Pancreas (tissue), 10 donors: ENCODE measurements around the gene NATD1. TPM values are rescaled to one million over a fixed set of nuclear protein-coding genes. Genes with fewer than 3 reads are reported as not detected.

ENCODE experiments used
- ATAC-seq, 4 donors: fragments of 200-7000 bp; cut with Tn5 transposase; one replicate each; pipeline versions ENCODE4 v1.8.0 to v1.9.1; 2020; ENCODE audit warnings: mild to moderate bottlenecking in 4 of 4, moderate library complexity in 4 of 4
- DNase-seq, 6 donors: peaks; one replicate each; pipeline ENCODE4 v3.0.0-alpha.2; 2020
- FAIRE-seq: peaks from 2 replicates; lab custom pipeline; 2012; peaks lifted over from hg19 to GRCh38; lab: Jason Lieb, UNC
- H3K27ac ChIP-seq, 4 donors: fragments of 200-600 bp; sonication (generic); 1 replicate in 3 of 4; 2 replicates in 1 of 4; pipeline versions ENCODE4 v1.5.0 to v1.8.0; 2020
- H3K27me3 ChIP-seq, 4 donors: fragments of 200-600 bp; one replicate each; pipeline ENCODE4 v1.8.0; 2021
- H3K36me3 ChIP-seq, 3 donors: fragments of 200-600 bp; sonication (generic) in 1 of 3; one replicate each; pipeline versions ENCODE4 v1.5.0 to v1.8.0; 2020 to 2021
- H3K4me1 ChIP-seq, 3 donors: fragments of 200-600 bp; one replicate each; pipeline ENCODE4 v1.8.0; 2021
- H3K4me3 ChIP-seq, 4 donors: fragments of 200-600 bp; sonication (generic) in 2 of 4; one replicate each; pipeline versions ENCODE4 v1.5.0 to v1.8.0; 2020 to 2021
- H3K9me3 ChIP-seq, 4 donors: fragments of 200-600 bp; one replicate each; pipeline ENCODE4 v1.8.0; 2021
- WGBS, 2 donors: extraction: QIAGEN DNeasy Blood & Tissue Kit; methylation state at CpG; one replicate each; pipeline ENCODE4 v1.1.7; 2013; 5-methylcytosine and 5-hydroxymethylcytosine counted together
- intact Hi-C, 3 donors: fragments of 100-400 bp; cut with DNase I; formaldehyde crosslinking; loops; one replicate each; pipeline versions ENCODE4 v1.11.1 to v1.14.2; 2022
- polyA plus RNA-seq, 2 donors: library from polyadenylated mRNA; stranded (reverse); fragments of 200-250 nt; gene quantifications; one replicate each; pipeline ENCODE4 v1.2.3, GENCODE V29; 2013
- total RNA-seq, 6 donors: library from RNA; stranded (reverse); fragmentation: NEBNext Ultra II Directional in 4 of 6; extraction: Animal tissue kit (Norgen Biotek cat#: 25700) in 4 of 6; gene quantifications; one replicate each; pipeline versions ENCODE4 v1.2.1 to v1.2.4, GENCODE V29; 2021 to 2023
- TF ChIP-seq, protein P1 (sequence below), 4 donors: fragments of 200-600 bp; sonication (generic) in 3 of 4; IDR thresholded peaks; one replicate each; pipeline versions ENCODE4 v1.5.0 to v1.8.0; 2021; ENCODE audit warnings: antibody characterized with exemption in 4 of 4
- donor health status: healthy with polysubstance abuse.
- donor health status: DM: no; HTN: no; CAD: no; lungs with moderate emphysema.
- donor health status: DM: no; HTN: no; CAD: no.
- donor health status: control.
- donor health status: control.
- donor health status: Bipolar disorder and iron deficiency.
- donor health status: DM: yes; HTN: yes; CAD: no.
- donor health status: DM: no; HTN: no; CAD: no.
- donor health status: DM: no; HTN: no; CAD: no.
- donor health status: DM: yes; HTN: yes; CAD: no.

The NATD1 gene
- total and polyA plus RNA-seq, 8 donors, result 2.3 to 8.3 (median 4.2) TPM

DNA sequence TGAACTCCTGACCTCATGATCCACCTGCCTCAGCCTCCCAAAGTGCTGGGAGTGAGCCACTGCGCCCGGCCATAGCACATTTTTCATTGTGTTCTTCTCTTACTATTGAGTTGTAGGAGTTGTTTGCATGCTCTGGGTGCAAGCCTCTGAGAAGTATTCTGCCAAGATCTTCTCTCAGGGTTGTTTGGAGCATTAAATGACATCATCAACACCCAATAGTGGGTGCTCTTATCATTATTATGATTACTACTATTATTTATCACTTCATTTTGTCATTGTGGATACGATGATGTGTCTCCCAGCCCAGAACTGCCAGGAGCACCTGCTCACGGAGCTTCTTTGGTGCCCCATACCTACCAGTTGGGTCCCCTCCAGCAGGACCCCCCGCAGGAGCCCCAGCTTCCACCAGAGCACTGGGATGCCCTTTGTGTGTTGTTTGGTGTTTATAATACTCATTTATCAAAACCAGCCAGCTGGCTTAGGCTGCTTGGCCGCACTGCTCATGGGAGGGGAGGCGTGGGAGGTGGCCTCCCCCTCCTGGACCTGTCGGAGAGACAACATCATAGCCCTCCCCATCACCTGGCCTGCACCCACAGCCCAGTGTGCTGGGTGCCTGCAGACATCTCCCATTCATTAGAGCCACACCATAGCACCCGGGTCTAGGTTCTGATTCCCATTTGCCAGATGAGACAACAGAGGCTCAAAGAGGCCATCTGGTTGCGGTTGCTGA, 18.4 kb upstream of the NATD1 start:
- Histone ChIP-seq H3K27me3 (no peaks in the 10 kb centered on the region), H3K36me3 (no peaks in the 10 kb centered on the region), H3K4me3 (no peak overlapping the region), H3K27ac (no peak overlapping the region), H3K9me3 (no peaks in the 10 kb centered on the region), H3K4me1 (peaks cover 0 to 3% (median 0%) of the 10 kb centered on the region in 3 donors)
- ATAC-seq, result no peak
- FAIRE-seq, result no peak
- WGBS, 2 donors, result 72 to 91% methylated on average over 10 of the region's 10 CpGs
- intact Hi-C loops, result no loop called here
- TF ChIP-seq, protein P1, sequence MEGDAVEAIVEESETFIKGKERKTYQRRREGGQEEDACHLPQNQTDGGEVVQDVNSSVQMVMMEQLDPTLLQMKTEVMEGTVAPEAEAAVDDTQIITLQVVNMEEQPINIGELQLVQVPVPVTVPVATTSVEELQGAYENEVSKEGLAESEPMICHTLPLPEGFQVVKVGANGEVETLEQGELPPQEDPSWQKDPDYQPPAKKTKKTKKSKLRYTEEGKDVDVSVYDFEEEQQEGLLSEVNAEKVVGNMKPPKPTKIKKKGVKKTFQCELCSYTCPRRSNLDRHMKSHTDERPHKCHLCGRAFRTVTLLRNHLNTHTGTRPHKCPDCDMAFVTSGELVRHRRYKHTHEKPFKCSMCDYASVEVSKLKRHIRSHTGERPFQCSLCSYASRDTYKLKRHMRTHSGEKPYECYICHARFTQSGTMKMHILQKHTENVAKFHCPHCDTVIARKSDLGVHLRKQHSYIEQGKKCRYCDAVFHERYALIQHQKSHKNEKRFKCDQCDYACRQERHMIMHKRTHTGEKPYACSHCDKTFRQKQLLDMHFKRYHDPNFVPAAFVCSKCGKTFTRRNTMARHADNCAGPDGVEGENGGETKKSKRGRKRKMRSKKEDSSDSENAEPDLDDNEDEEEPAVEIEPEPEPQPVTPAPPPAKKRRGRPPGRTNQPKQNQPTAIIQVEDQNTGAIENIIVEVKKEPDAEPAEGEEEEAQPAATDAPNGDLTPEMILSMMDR (IDR thresholded peaks at IDR 0.05), result no peak
- DNase-seq, result peak in 1 of 6 donors; percentile 27

DNA sequence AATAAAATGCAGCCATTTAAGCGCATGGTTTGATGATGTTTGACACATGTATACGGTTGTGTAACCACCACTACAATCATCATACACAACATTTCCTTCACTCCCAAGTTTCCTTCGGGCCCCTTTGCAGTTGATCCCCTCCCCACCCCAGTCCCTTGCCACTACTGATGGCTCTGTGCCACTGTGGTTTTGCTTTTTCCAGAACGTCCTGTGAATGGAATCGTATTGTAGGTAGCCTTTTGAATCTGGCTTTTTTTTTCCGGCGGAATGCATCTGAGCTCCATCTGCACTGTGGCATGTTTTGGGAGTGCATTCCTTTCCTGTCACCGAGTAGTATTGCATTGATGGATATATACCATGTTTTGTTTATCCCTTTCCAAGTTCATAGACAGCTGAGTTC, 16.2 kb upstream of the NATD1 start:
- no peak overlapping the region for H3K4me3 ChIP-seq
- H3K27me3 ChIP-seq, result no peaks in the 10 kb centered on the region
- FAIRE-seq (no peak), ATAC-seq (no peak), DNase-seq (no peak)
- intact Hi-C loops, result no loop called here
- WGBS, 2 donors, result 59% methylated on average over 8 of the region's 8 CpGs
- TF ChIP-seq, protein P1 (IDR thresholded peaks at IDR 0.05), result no peak
- H3K4me1 ChIP-seq, result no peaks in the 10 kb centered on the region
- no peak overlapping the region for H3K27ac ChIP-seq
- H3K9me3 ChIP-seq, result no peaks in the 10 kb centered on the region
- H3K36me3 ChIP-seq, result no peaks in the 10 kb centered on the region

DNA sequence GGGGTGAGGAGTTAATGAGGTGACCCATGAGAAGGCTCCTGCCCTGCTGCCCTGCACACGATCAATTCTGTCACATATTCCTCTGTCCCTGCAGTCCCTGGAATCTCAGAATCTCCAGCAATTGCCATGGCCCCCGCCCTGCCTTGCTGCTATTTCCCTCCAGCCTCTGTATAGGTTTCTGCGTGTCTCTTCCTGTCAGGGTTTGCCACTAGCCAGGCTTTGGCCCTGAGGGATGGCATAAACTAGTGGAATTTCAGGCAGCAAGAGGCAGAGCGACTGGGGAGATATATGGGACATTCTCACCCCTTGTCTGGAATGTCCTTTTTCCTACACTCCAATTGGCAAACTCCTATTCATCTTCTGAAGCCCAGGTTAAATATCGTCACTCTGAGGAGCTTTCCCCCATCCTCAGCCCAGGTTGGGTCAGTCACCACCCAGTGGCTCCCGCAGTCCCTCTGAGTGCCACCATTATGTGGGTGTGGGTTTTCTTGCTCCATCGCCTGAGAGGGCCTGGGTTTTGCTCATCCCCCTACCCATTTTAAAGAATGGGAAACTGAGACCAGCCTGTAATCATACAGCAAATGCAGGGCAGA, 15.5 kb upstream of the NATD1 start:
- DNase-seq, result peak in 1 of 6 donors; percentile 3
- 67 to 77% methylated on average over 7 of the region's 7 CpGs for WGBS, 2 donors
- no peak for ATAC-seq
- Histone ChIP-seq H3K27me3 (no peaks in the 10 kb centered on the region), H3K36me3 (no peaks in the 10 kb centered on the region), H3K4me3 (no peak overlapping the region), H3K27ac (no peak overlapping the region), H3K4me1 (no peaks in the 10 kb centered on the region), H3K9me3 (no peaks in the 10 kb centered on the region)
- FAIRE-seq, result no peak
- intact Hi-C loops, result no loop called here
- TF ChIP-seq, protein P1 (IDR thresholded peaks at IDR 0.05), result no peak

DNA sequence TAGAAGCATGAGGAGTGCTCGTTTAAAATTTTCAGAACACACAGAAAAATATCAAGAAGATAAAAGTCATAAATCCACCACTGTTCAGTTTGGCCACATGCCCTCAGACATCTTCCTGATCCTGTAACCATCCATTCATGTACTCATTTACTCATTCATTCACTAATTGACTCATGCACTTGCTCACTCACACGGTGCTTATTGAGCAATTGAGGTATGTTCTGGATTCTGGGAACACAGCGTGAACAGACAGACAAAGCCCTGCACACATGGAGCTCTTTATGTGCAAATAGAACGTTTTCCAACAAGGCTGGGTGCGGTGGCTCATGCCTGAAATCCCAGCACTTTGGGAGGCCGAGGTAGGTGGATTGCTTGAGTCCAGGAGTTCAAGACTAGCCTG, 10.2 kb upstream of the NATD1 start:
- peak in 1 of 6 donors; percentile 2 for DNase-seq

More for the DNA sequence above, 10.2 kb upstream of the NATD1 start:
- no peaks in the 10 kb centered on the region for H3K9me3 ChIP-seq
- TF ChIP-seq, protein P1 (IDR thresholded peaks at IDR 0.05), result no peak
- 46 to 51% methylated on average over 6 of the region's 6 CpGs for WGBS, 2 donors
- FAIRE-seq (no peak), ATAC-seq (no peak)
- no peak overlapping the region for H3K4me3 ChIP-seq
- no peak overlapping the region for H3K27ac ChIP-seq
- no peaks in the 10 kb centered on the region for H3K4me1 ChIP-seq
- no peaks in the 10 kb centered on the region for H3K36me3 ChIP-seq
- no peaks in the 10 kb centered on the region for H3K27me3 ChIP-seq
- intact Hi-C loops, result no loop called here
